22Rv1 (cell line): ENCODE measurements around the gene KRABD2.

ENCODE experiments used
- CTCF ChIP-seq: fragments of 450-650 bp; IDR thresholded peaks from 2 replicates; pipeline ENCODE4 v1.5.1; 2017; ENCODE audit warnings: mild to moderate bottlenecking
- ZFX ChIP-seq: fragments of 450-650 bp; IDR thresholded peaks from 2 replicates; pipeline ENCODE4 v1.6.1; 2017; ENCODE audit warnings: antibody characterized with exemption, borderline replicate concordance

GRCh38 chr17:8362651-8363332 is 13.7 kb downstream of the KRABD2 start:
- TF ChIP-seq CTCF (no peak), ZFX (no peak)
